Measurements from ENCODE around the gene DUSP21.

The DUSP21 gene

DNA sequence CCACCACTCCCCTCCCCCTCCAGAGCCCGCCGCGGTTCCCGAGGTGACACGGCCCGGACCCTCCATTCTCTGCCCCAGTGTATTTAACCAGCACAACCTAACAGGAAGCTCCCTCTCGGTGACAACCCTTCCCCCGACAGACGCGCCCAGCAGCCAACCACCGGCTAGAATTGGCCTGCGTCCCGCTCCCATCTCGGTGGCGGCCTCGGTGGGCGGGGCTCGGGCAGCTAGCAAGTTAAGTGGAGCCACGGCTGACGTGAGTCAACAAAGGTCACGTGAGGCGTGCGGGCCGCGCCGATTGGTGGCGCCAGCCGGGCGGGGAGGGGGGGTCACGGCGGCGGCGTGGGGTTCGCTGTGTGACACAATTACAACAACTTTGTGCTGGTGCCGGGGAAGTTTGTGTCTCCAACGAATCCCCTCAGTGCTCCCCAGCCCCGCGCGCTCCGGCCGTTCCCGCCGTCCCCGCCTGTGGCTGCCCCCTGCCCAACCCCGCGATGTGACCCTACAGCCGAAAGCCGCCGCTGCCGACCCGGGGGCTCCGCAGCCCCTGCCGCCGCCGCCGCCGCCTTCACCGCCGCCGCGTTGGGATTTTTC, 29.1 kb downstream of the DUSP21 start, which contains the start of gene KDM6A:
Gene KDM6A (plus strand): TSS at position 368 of the 594 bp plus-strand sequence. CDS start 364 bp downstream, outside the sequence.
- Histone ChIP-seq H3K27me3 (ENCODE audit: control insufficient read depth, low read length) (no peaks in the 10 kb centered on the region), H3K9me2 (replicated peaks; ENCODE audit: control insufficient read depth, low read length) (no peaks in the 10 kb centered on the region), H3K79me2 (ENCODE audit: control insufficient read depth, low read length) (peaks cover 64% of the 10 kb centered on the region), H3K4me2 (ENCODE audit: low read length) (peak within 1 kb of the TSS; percentile 62), H3K9me3 (ENCODE audit: control insufficient read depth, insufficient read depth, low read length) (no peaks in the 10 kb centered on the region), H3K36me3 (ENCODE audit: control insufficient read depth, low read length) (peaks cover 14% of the 10 kb centered on the region), H4K20me1 (ENCODE audit: control insufficient read depth, insufficient read depth, low read depth, low read length) (no peaks in the 10 kb centered on the region), H3F3A (ENCODE audit: control insufficient read depth, insufficient read depth) (no peaks in the 10 kb centered on the region), H3K4me3 (ENCODE audit: low read length) (peak within 1 kb of the TSS; percentile 91), H3K27ac (ENCODE audit: low read depth, low read length) (peak within 1 kb of the TSS; percentile 69), H3K4me1 (ENCODE audit: control insufficient read depth, low read length) (peaks cover 24% of the 10 kb centered on the region)
- TF ChIP-seq EZH2phosphoT487 (IDR thresholded peaks at IDR 0.05; ENCODE audit: borderline replicate concordance, low read length), result no peak
- no peak for TF ChIP-seq CTCF (IDR thresholded peaks at IDR 0.05; ENCODE audit: low read depth, low read length, poor library complexity, severe bottlenecking)

DNA sequence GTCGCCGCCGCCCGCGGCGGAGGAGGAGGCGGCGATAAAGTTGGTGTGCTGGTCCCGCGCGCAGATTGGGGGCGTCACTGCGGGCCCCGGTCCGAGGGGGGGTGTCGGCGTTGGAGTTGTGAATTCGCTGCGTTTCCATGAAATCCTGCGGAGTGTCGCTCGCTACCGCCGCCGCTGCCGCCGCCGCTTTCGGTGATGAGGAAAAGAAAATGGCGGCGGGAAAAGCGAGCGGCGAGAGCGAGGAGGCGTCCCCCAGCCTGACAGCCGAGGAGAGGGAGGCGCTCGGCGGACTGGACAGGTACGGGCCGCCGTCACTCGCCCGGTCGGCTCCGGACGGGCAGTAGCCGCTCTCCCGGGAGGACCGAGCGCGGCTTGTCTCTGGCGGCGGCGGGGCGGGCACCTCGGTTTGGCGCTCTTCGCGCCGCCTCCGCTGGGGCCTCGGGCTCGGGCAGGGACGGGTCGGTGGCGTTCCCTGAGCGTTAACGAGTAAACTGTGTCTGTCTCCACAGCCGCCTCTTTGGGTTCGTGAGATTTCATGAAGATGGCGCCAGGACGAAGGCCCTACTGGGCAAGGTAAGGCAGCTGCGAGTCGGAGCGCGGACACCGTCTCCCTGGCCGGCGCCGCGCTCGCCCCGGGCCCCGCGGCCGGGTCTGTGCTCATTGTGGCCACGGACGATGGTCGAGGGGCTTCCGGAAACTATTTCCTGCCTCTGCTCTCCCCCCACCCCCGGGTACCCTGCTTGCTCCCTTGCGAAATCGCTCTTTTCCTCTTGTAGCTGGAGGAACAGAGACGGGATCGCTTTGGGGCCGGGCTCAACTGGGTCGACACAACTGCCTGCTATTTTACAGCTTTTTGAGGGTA, 29.8 kb downstream of the DUSP21 start:
- Histone ChIP-seq H3K9me3 (ENCODE audit: control insufficient read depth, insufficient read depth, low read length) (no peaks in the 10 kb centered on the region), H4K20me1 (ENCODE audit: control insufficient read depth, insufficient read depth, low read depth, low read length) (no peaks in the 10 kb centered on the region), H3K9me2 (replicated peaks; ENCODE audit: control insufficient read depth, low read length) (no peaks in the 10 kb centered on the region), H3K4me3 (ENCODE audit: low read length) (peak overlapping the region; percentile 91), H3K79me2 (ENCODE audit: control insufficient read depth, low read length) (peaks cover 72% of the 10 kb centered on the region), H3K4me2 (ENCODE audit: low read length) (peak overlapping the region; percentile 58), H3K27me3 (ENCODE audit: control insufficient read depth, low read length) (no peaks in the 10 kb centered on the region), H3K4me1 (ENCODE audit: control insufficient read depth, low read length) (peaks cover 31% of the 10 kb centered on the region), H3K36me3 (ENCODE audit: control insufficient read depth, low read length) (peaks cover 14% of the 10 kb centered on the region), H3F3A (ENCODE audit: control insufficient read depth, insufficient read depth) (no peaks in the 10 kb centered on the region), H3K27ac (ENCODE audit: low read depth, low read length) (peak overlapping the region; percentile 69)
- TF ChIP-seq CTCF (IDR thresholded peaks at IDR 0.05; ENCODE audit: low read depth, low read length, poor library complexity, severe bottlenecking) (peak; percentile 11), EZH2phosphoT487 (IDR thresholded peaks at IDR 0.05; ENCODE audit: borderline replicate concordance, low read length) (no peak)

GRCh38 chrX:44874420-44875184, 30.8 kb downstream of the DUSP21 start:
- Histone ChIP-seq H3F3A (ENCODE audit: control insufficient read depth, insufficient read depth) (no peaks in the 10 kb centered on the region), H3K79me2 (ENCODE audit: control insufficient read depth, low read length) (peaks cover 81% of the 10 kb centered on the region), H4K20me1 (ENCODE audit: control insufficient read depth, insufficient read depth, low read depth, low read length) (no peaks in the 10 kb centered on the region), H3K9me2 (replicated peaks; ENCODE audit: control insufficient read depth, low read length) (no peaks in the 10 kb centered on the region), H3K27me3 (ENCODE audit: control insufficient read depth, low read length) (no peaks in the 10 kb centered on the region), H3K9me3 (ENCODE audit: control insufficient read depth, insufficient read depth, low read length) (no peaks in the 10 kb centered on the region), H3K4me3 (ENCODE audit: low read length) (peak overlapping the region; percentile 91), H3K27ac (ENCODE audit: low read depth, low read length) (peak overlapping the region; percentile 69), H3K4me2 (ENCODE audit: low read length) (peak overlapping the region; percentile 58), H3K4me1 (ENCODE audit: control insufficient read depth, low read length) (peaks cover 39% of the 10 kb centered on the region), H3K36me3 (ENCODE audit: control insufficient read depth, low read length) (peaks cover 14% of the 10 kb centered on the region)
- TF ChIP-seq EZH2phosphoT487 (IDR thresholded peaks at IDR 0.05; ENCODE audit: borderline replicate concordance, low read length) (no peak), CTCF (IDR thresholded peaks at IDR 0.05; ENCODE audit: low read depth, low read length, poor library complexity, severe bottlenecking) (no peak)

Measured in DOHH2 (cell line).